ENCODE results near the gene PIP5KL1. TPM values are rescaled to one million over a fixed set of nuclear protein-coding genes. Genes with fewer than 3 reads are reported as not detected.

The PIP5KL1 gene
- polyA plus RNA-seq, 5 donors = 2.6 to 5.9 (median 3.4) TPM

GRCh38 chr9:127968700-127969383, 38.3 kb upstream of the PIP5KL1 start:
- DNase-seq = no peak

GRCh38 chr9:127968042-127968441, 37.5 kb upstream of the PIP5KL1 start:
- no peak for DNase-seq

DNA sequence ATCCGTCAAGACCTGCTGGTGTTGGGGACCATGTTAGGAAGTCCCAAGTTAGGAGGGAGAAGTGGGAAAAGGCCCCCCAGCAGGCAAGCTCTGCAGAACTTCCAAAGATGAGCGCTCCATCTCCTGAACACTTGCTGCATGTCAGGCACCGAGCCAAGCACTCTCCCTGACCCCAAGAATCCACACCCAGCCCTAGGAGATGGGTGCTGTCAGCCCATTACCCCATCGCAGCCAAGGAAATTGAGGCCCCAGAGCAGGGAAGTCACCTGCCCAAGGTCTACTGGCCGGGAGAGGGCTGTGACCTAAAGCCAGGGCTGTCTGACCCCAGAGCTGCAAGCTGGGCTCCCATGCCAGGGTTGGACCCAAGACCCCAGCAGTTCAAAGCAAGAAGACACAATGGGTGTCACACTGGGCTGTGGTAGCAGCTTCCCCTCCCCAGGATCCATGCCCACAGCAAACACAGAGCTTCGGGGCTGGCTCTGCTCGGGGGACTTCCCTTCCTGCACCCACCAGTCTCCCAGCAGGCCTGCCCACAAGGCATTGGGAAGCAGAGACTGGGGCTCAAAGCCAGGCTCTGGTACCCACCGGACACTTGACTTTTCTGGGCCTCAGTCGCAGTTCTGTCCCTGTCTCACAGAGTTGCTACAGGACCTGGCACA, 36.7 kb upstream of the PIP5KL1 start:
- DNase-seq = no peak

DNA sequence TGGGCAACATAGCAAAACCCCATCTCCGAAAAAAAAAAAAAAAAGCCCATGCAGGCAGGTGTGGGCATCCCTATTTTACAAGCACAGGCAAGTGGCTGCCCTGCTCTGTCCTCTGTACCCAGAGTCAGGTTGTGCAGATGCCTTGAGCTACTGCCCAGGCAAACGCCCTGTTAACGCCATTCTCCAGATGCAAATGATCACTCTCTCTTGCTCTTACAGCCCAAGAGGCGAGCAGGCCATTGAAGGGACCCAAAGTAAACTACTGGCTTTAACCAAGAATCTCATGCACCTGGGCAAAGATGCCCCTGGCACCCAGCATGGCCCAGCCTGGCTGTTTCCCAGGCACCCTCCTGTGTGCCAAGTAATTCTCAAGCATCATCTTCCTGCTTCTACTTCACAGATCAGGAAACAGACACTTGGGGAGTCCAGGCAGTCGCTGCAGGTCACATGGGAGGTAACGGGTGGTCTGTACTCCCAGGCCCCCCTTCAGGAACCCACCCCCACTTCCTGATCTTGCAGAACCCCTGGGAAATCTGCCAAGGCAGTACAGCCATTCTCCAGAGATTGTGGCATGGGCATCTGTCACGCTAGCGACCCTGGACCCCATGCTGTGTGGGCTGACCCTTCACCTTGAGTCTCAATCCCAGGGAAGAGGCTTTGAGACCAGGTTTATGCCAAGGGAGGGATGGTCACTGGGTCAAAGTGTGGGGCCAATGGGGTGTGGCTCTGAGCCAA, 36.0 kb upstream of the PIP5KL1 start:
- no peak for DNase-seq

DNA sequence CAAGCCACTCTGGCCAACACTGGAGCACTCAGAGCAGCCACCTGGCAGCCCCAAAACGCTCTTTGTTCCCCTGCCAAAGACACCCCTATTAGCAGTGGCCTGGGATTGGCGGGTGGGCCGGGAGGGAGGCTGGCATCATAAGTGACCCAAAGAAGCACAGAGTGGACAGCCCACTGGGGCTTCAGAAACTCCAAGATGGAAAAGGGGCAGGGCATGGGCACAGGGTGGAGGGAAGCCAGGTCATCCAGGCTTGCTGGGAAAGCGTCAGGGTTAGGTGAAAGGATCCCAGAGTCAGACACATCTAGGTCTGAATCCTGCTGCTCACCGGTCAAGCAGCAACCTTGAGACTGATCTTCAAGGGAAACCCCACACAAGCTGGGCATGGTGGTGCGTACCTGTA, 35.4 kb upstream of the PIP5KL1 start:
- DNase-seq = no peak

DNA sequence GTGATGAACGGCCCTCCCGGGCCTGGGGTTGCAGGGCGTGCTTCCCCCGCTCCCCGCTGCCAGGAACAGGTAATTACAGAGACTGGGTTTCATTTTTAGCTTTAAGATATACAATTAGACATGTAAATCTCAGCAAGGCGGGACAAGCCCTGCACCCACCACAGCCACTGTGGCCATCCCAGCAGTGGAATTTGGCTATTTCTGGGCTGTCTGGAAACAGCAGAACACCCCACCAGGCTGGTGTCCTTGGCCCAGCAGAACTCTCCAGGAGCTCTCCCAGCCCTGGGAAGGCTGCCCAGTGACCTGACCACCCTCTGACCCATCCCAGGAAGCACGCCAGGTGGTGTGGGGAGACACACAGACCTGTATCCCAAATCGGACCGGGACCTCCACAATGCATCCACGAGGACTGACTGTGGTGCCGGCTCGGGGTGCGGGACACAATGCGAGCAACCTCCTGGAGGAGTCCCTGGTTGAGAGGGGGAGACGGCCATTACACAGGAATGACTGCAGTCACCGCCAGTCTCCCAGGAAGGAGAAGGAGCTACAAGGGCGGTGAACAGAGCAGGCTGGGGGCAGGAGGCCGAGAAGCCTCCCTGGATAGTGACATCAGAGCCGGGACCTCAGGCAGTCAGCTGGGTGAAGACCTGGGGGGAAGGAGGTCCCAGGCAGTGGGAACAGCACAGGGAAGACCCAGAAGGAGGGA, 32.9 kb upstream of the PIP5KL1 start:
- no peak for DNase-seq

GRCh38 chr9:127963041-127963358, 32.4 kb upstream of the PIP5KL1 start:
- DNase-seq = no peak

- no peak for DNase-seq
Measured at GRCh38 chr9:127962278-127962677, 31.7 kb upstream of the PIP5KL1 start.

- DNase-seq = no peak
Measured at GRCh38 chr9:127961613-127962155, 31.1 kb upstream of the PIP5KL1 start.

- DNase-seq = no peak
Measured at GRCh38 chr9:127961155-127961490, 30.5 kb upstream of the PIP5KL1 start.

DNA sequence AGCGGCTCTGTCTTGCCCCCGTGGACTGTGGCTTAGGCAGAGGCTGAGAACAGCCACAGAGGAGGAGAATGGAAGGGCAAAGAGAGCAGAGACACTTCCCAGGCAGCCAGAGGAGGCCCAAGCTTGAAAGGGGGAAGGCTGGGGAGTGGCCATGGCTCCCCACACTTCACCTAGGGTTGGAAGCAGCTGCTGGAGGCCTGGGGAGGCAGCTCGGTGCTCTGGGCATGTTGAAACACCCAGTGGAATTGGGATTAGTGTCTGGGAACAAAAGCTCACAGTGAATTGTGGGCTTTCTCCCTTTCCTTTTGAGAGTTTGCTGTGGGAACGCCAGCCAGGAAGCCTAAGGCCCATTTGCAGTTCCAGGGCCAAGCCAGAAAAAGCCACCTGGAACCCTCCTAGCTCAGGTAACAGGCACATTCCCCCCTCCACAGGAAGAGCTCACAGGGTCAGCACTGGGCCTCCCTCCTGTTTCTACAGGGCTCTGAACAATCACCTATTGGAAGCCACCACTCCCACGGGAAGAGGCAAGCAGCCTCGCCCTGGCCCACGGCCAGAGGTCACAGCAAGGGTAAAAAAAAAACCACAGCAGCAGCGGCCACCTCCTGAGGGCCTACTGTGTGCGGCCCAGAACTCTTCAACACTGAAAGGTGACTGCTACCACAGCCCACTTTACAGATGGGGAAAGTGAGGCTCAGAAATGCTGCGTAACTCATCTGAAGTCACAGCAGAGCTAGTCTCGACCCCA, 30.0 kb upstream of the PIP5KL1 start:
- DNase-seq = no peak

DNA sequence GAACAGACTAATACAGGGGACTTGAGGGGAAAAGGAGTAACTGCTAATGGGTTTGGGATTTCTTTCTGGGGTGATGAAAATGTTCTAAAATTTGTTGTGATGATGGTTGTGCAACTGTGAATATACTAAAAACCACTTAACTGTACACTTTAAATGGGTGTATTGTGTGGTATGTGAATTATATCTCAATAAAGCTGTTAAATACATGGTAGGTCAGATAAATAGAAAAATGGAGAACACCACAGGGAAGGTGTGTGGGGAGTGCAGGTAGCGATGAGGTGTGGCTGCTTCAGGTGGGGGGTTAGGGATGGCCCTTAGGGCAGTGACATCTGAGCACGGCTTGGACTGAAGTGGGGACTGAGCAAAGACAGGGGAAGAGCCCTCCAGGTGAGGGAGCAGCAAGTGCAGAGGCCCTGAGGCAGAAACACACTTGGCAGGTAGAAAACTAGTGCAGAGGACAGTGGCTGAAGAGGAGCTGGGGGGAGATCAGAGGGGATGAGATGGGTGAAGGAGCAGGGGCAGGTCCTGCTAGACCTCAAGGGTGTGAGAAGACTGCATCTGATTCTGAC, 29.3 kb upstream of the PIP5KL1 start:
- DNase-seq = no peak

- no peak for DNase-seq
Measured at GRCh38 chr9:127959398-127959797, 28.8 kb upstream of the PIP5KL1 start.

DNA sequence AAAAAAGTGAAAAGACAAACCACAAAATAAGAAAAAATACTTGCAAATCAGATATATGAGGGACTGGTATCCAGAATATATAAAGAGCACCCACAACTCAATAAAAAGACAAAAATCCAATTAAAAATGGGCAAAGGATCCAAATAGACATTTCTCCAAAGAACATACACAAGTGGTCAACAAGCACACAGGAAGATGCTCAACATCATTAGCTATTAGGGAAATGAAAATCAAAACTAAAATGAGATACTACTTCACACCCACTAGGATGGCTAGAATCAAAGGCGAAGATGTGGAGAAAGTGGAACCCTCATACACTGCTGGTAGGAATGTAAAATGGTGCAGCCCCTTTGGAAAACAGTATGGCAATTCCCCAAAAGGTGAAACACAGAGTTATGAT, 28.2 kb upstream of the PIP5KL1 start:
- DNase-seq = no peak

GRCh38 chr9:127955294-127956015, 24.9 kb upstream of the PIP5KL1 start:
- no peak for DNase-seq

GRCh38 chr9:127954831-127955293, 24.3 kb upstream of the PIP5KL1 start:
- no peak for DNase-seq

GRCh38 chr9:127953768-127954505, 23.4 kb upstream of the PIP5KL1 start:
- no peak for DNase-seq

DNA sequence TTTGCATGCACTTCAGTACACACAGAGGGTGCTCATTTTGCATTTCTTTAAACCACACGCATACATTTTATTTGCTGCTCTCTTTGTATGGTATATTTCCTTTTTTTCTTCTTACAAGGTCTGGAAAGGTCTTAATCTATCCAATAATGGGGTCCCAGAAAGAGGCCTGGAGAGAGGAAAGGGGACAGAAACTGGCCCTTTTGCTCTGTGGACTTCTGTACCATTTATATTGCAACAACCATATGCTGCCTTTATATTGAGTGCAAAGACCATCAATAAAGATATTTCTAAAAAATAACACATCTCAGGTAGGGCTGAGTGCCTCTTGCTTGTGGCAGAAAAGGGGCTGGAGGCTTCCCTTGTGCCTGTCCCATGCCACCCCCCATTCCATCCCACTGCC, 22.6 kb upstream of the PIP5KL1 start:
- no peak for DNase-seq

GRCh38 chr9:127950513-127951289, 20.1 kb upstream of the PIP5KL1 start:
- DNase-seq = no peak

All from right lung (tissue), 5 donors.